NOMO-1 treated with dmso at 0.1 percent for 144 hours (cell line): ENCODE data around the gene HOXA5.

Experiments used
- DNase-seq: peaks from one replicate; lab custom pipeline; 2025; ENCODE audit not compliant: unreplicated experiment; lab: John Stamatoyannopoulos, UW

Gene HOXA5

GRCh38 chr7:27137640-27138315, 5.7 kb downstream of the HOXA5 start:
- DNase-seq: no peak

GRCh38 chr7:27134392-27134791, 9.1 kb downstream of the HOXA5 start:
- DNase-seq: no peak

GRCh38 chr7:27133409-27134231, 9.9 kb downstream of the HOXA5 start:
- DNase-seq: no peak

- no peak for DNase-seq
Measured at GRCh38 chr7:27132978-27133377, 10.5 kb downstream of the HOXA5 start.

GRCh38 chr7:27132214-27132613, 11.3 kb downstream of the HOXA5 start:
- DNase-seq: no peak

- no peak for DNase-seq
Measured at GRCh38 chr7:27131390-27131819, 12.1 kb downstream of the HOXA5 start.

GRCh38 chr7:27130540-27131389, 12.7 kb downstream of the HOXA5 start, which contains the start of gene HOXA4:
HOXA4 (minus strand) TSS chr7:27130757; CDS start chr7:27130733, 24 bp downstream.
- DNase-seq: no peak

- no peak for DNase-seq
Measured at GRCh38 chr7:27129729-27130539, 13.5 kb downstream of the HOXA5 start.

- no peak for DNase-seq
Measured at GRCh38 chr7:27128776-27129728, 14.4 kb downstream of the HOXA5 start.

- DNase-seq: no peak
Measured at GRCh38 chr7:27128034-27128433, 15.4 kb downstream of the HOXA5 start.

- DNase-seq: no peak
Measured at GRCh38 chr7:27126596-27127327, 16.7 kb downstream of the HOXA5 start.

- no peak for DNase-seq
Measured at GRCh38 chr7:27125986-27126394, 17.5 kb downstream of the HOXA5 start.

GRCh38 chr7:27124902-27125689, 18.4 kb downstream of the HOXA5 start:
- no peak for DNase-seq

- DNase-seq: no peak
Measured at GRCh38 chr7:27124096-27124901, 19.2 kb downstream of the HOXA5 start.

- no peak for DNase-seq
Measured at GRCh38 chr7:27123477-27124053, 19.9 kb downstream of the HOXA5 start.

GRCh38 chr7:27123007-27123476, 20.4 kb downstream of the HOXA5 start:
- DNase-seq: no peak
